GM12801 (cell line): Measurements from ENCODE around the gene TBC1D23.

Experiments used
- TF ChIP-seq, protein P1 (sequence below): IDR thresholded peaks from one replicate; pipeline ENCODE4 v1.5.1; 2011; ENCODE audit warnings: control low read depth; ENCODE audit not compliant: insufficient read length; ENCODE audit errors: extremely low read depth

The TBC1D23 gene

DNA sequence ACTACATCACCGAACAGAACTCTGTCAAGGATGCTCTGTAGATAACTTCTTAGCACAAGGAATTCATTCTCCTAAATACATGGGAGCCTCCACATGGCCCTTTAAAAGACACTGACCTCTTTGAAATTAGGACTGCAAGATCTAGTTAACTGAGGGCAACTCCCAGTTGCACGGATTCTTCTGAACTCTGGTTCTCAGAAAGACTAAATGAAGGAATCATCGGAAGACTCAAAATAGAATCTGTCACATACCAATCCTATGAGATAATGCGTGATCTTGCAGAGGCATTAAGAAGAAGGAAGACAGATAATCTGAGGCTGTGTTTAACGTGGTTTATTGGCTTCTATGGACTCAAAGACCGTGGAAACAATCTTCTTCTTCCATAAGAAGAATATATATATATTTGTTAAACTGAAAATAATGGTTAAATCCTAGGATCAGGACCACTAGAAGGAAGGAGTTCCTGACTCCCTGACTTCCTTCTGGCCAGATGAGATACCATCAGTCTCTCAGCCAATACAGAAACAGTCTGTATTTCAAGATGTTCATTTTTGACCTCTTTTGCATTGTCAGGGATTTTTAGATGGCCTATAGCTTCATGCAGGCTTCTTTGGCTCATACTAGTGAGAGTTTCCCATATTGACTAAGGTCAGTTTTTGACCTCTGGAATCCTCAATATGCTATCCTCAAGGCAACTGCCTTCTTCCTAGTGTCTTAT, 33.9 kb upstream of the TBC1D23 start:
- TF ChIP-seq, protein P1, sequence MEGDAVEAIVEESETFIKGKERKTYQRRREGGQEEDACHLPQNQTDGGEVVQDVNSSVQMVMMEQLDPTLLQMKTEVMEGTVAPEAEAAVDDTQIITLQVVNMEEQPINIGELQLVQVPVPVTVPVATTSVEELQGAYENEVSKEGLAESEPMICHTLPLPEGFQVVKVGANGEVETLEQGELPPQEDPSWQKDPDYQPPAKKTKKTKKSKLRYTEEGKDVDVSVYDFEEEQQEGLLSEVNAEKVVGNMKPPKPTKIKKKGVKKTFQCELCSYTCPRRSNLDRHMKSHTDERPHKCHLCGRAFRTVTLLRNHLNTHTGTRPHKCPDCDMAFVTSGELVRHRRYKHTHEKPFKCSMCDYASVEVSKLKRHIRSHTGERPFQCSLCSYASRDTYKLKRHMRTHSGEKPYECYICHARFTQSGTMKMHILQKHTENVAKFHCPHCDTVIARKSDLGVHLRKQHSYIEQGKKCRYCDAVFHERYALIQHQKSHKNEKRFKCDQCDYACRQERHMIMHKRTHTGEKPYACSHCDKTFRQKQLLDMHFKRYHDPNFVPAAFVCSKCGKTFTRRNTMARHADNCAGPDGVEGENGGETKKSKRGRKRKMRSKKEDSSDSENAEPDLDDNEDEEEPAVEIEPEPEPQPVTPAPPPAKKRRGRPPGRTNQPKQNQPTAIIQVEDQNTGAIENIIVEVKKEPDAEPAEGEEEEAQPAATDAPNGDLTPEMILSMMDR: no peak

DNA sequence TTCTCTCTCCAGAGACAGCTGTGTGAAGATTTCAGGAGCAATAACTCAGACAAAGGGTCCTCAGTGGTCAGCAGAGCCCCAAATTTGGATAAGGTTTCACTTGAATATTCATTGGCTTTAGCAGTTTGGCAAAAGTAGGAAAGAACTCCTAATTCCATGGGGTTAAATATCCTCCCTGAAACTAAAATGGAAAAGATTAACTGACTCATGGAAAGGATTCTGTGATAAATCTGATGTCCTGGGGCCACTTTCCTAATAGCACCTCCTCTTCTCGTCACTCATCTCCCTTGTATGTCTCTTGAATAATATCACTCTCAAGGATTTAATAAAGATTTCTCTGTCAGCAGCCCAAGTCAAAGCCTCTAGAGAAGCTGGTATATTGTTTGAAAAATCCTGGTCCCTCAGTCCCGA, 33.3 kb upstream of the TBC1D23 start:
- TF ChIP-seq, protein P1: no peak

DNA sequence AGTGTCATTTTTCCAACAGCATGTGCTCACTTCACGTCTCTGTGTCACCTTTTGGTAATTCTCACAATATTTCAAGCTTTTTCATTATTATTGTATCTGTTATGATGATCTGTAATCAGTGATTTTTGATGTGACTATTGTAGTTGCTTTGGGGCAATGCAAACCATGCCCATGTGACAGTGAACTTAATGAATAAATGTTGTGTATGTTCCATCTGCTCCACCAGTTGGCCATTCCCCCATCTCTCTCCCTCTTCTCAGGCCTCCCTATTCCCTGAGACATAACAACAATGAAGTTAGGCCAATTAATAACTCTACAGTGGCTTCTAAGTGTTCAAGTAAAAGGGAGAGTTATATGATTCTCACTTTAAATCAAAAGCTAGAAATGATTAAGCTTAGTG, 32.5 kb upstream of the TBC1D23 start:
- TF ChIP-seq, protein P1: no peak

DNA sequence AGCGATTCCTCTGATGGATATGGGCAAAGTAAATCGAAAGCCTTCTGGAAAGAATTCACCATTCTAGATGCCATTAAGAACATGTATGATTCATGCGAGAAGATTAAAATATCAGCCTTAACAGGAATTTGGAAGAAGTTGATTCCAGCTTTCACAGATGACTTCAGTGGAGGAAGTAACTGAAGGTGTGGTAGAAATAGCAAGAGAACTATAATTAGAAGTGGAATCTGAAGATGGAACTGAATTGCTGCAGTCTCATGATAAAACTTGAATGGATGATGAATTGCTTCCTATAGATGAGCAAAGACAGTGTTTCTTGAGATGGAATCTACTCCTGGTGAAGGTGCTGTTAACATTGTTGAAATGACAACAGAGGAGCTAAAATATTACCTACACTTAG, 30.1 kb upstream of the TBC1D23 start:
- TF ChIP-seq, protein P1: no peak

DNA sequence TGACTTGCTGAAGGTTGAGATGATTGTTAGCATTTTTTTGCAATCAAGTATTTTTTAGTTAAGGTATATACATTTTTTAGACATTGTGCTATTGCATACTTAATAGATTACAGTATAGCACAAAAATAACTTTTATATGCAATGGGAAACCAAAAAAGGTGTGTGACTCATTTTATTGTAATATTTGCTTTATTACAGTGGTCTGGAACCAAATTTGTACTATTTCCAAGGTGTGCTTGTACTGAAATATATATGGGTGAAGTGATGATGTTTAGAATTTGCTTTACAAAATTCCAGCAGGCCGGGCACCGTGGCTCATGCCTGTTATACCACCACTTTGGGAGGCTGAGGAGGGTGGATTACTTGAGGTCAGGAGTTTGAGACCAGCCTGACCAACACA, 29.1 kb upstream of the TBC1D23 start:
- TF ChIP-seq, protein P1: no peak

DNA sequence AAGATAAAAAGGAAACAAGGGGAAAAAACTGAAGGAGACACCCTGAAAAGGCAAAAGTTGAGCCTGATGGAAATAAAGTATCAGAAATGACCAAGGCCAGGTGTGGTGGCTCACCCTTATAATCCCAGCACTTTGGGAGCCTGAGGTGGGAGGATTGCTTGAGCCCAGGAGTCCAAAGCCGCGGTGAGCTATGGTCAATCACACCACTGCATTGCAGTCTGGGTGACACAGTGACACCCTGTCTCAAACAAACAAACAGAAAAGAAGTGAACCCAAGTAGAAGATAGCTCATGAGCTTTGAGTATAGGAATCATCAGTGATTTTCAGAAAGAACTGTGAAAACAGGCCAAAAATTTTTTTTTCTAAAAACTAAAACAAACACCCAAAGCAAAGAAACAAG, 26.4 kb upstream of the TBC1D23 start:
- TF ChIP-seq, protein P1: no peak

DNA sequence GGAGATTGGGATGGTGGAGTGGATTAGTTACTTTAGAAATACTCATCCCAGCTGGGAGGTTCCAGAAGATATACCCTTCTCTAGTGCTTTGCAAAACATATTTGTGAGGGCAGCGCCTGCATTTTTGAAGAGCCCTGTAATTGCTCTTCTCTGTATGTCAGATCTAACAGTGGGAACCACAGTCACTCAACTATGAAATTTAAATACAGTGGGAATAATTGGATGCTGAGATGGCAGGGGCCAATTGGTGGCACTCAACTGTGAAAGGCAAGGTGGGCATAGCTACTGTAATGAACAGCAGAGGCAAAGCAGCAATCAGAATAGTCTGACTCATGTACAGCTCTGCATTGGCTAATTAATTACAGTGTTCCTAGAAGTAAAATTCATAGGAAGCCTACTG, 22.2 kb upstream of the TBC1D23 start:
- TF ChIP-seq, protein P1: no peak
